HepG2 (cell line): ENCODE measurements around the gene CYTH2. TPM values are rescaled to one million over a fixed set of nuclear protein-coding genes. Genes with fewer than 3 reads are reported as not detected.
A peak's percentile ranks its signal among the peaks of the same experiment; 100 is the strongest.

ENCODE experiments used
- ADNP ChIP-seq: sonication (generic); formaldehyde crosslinking; IDR thresholded peaks from 2 replicates; pipeline ENCODE4 v1.4.0; 2020; ENCODE audit warnings: missing genetic modification reagents
- ATF7-NPFF ChIP-seq: sonication (generic); formaldehyde crosslinking; IDR thresholded peaks from 2 replicates; pipeline ENCODE4 v1.8.1; 2023; ENCODE audit warnings: mild to moderate bottlenecking, low read depth, missing genetic modification reagents, moderate library complexity
- BRD4 ChIP-seq: sonication (generic); formaldehyde crosslinking; IDR thresholded peaks from 2 replicates; pipeline ENCODE4 v1.4.0; 2020; ENCODE audit warnings: missing genetic modification reagents
- CBX1 ChIP-seq: IDR thresholded peaks from one replicate; pipeline ENCODE4 v1.6.1; 2016; ENCODE audit warnings: antibody characterized with exemption, low read depth
- FOXC1 ChIP-seq: sonication (generic); formaldehyde crosslinking; IDR thresholded peaks from 2 replicates; pipeline ENCODE4 v1.8.0; 2022; ENCODE audit warnings: mild to moderate bottlenecking, missing genetic modification reagents, borderline replicate concordance
- HINFP ChIP-seq: sonication (generic); formaldehyde crosslinking; IDR thresholded peaks from 2 replicates; pipeline ENCODE4 v1.4.0; 2020; ENCODE audit warnings: low read depth, mild to moderate bottlenecking, missing genetic modification reagents
- HNRNPK ChIP-seq: fragments of 200-400 bp; formaldehyde crosslinking; IDR thresholded peaks from 2 replicates; pipeline ENCODE4 v1.6.1; 2018; ENCODE audit warnings: low read length, low read depth, moderate library complexity, mild to moderate bottlenecking; ENCODE audit not compliant: poor library complexity, severe bottlenecking
- MEF2D ChIP-seq: sonication (generic); formaldehyde crosslinking; IDR thresholded peaks from 2 replicates; pipeline ENCODE4 v1.5.1; 2020; ENCODE audit warnings: mild to moderate bottlenecking, missing genetic modification reagents
- SNRNP70 ChIP-seq: fragments of 200-400 bp; formaldehyde crosslinking; IDR thresholded peaks from 2 replicates; pipeline ENCODE4 v1.6.1; 2017; ENCODE audit warnings: mild to moderate bottlenecking, low read depth, low read length, moderate library complexity
- U2AF2 ChIP-seq: fragments of 200-400 bp; formaldehyde crosslinking; IDR thresholded peaks from 2 replicates; pipeline ENCODE4 v1.6.1; 2017; ENCODE audit warnings: low read depth, mild to moderate bottlenecking, low read length
- YY1 ChIP-seq: IDR thresholded peaks from 2 replicates; pipeline ENCODE4 v1.6.1; 2011; ENCODE audit warnings: low read length, low read depth, moderate library complexity, mild to moderate bottlenecking; ENCODE audit not compliant: insufficient read depth, insufficient replicate concordance
- ZBTB37 ChIP-seq: sonication (generic); formaldehyde crosslinking; IDR thresholded peaks from 2 replicates; pipeline ENCODE4 v1.4.0; 2020; ENCODE audit warnings: mild to moderate bottlenecking, missing genetic modification reagents
- ZFP36L2 ChIP-seq: sonication (generic); formaldehyde crosslinking; IDR thresholded peaks from 2 replicates; pipeline ENCODE4 v1.4.0; 2020; ENCODE audit warnings: missing genetic modification reagents
- ZNF160 ChIP-seq: sonication (generic); formaldehyde crosslinking; IDR thresholded peaks from 2 replicates; pipeline ENCODE4 v1.8.0; 2022; ENCODE audit warnings: mild to moderate bottlenecking, inconsistent platforms, missing genetic modification reagents
- ZNF263 ChIP-seq: sonication (generic); formaldehyde crosslinking; IDR thresholded peaks from 2 replicates; pipeline ENCODE4 v1.4.0; 2020; ENCODE audit warnings: missing genetic modification reagents
- ZNF407 ChIP-seq: sonication (generic); formaldehyde crosslinking; IDR thresholded peaks from one replicate; pipeline ENCODE4 v1.5.1; 2020; ENCODE audit warnings: mild to moderate bottlenecking, missing genetic modification reagents; ENCODE audit errors: not compliant biosample characterization
- ZNF761 ChIP-seq: sonication (generic); formaldehyde crosslinking; conservative IDR thresholded peaks from 2 replicates; pipeline ENCODE4 v1.4.0; 2020; ENCODE audit warnings: mild to moderate bottlenecking, missing genetic modification reagents
- polyA plus RNA-seq, 8 experiments: library from polyadenylated mRNA; depleted of rRNA in 3 of 8; stranded (reverse) in 7 of 8; unstranded in 1 of 8; fragments of >200 nt; fragmentation: Illumina TruSeq in 4 of 8; extraction: Trizol in 4 of 8; gene quantifications; 2 replicates each; pipeline versions ENCODE4 v1.2.1 to v1.2.3, GENCODE V29; 2011 to 2016; ENCODE audit warnings: low read depth in 4 of 8, missing spikeins in 1 of 8, mixed read lengths in 1 of 8; ENCODE audit not compliant: insufficient read depth in 1 of 8
- total RNA-seq, 5 experiments: library from RNA; depleted of rRNA; stranded (reverse); fragments of >200 nt; fragmentation: Illumina TruSeq; extraction: Trizol; gene quantifications; 2 replicates each; pipeline ENCODE4 v1.2.3, GENCODE V29; 2016; ENCODE audit warnings: low read depth in 1 of 5

The CYTH2 gene
- total and polyA plus RNA-seq, 2 of the 13 experiments (the other 11 are each of a cell fraction or from before 2014, with no cell fraction given): 16.5 to 39.3 TPM

DNA sequence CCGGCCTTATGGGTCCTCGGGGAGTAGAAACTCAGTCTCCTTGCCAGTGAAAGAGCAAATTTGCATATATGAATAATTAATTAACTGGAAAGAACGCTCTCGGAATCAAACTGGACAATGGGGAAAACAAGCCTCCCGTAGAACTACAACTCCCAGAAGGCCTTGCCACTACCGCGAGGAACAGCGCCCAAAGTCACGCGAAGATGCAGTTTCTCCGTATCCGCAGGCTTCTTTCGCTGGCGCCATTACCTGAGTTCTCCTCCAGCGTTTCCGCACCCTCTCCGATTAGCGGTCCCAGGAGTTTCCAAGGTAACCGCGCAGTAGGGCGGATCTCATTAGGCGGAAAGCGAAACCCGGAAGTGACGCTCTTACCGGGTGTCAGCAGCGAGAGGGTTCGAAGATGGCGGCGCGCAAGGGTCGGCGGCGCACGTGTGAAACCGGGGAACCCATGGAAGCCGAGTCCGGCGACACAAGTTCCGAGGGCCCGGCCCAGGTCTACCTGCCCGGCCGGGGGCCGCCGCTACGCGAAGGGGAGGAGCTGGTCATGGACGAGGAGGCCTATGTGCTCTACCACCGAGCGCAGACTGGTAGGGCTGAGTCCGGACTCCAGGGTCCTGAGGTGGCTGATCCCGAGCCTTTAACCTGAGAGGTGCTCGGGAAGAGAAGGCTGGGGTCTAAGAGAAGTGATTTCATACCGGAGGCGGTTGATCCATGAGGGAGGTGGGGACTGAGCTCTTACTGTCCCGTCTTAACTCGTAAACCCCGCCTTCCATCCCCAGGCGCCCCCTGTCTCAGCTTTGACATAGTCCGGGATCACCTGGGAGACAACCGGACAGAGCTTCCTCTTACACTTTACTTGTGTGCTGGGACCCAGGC, 23.3 kb upstream of the CYTH2 start, which contains the start of gene GRWD1 (continued):
- TF ChIP-seq ZNF407 (no peak), ZNF160 (CRISPR knock-in tag) (no peak), ZFP36L2 (CRISPR knock-in tag) (no peak), MEF2D (CRISPR knock-in tag) (peak; percentile 35; the same call in 1 of the 2 replicates), FOXC1 (CRISPR knock-in tag) (no peak; the same call in 1 of the 2 replicates), ZBTB37 (CRISPR knock-in tag) (no peak), BRD4 (CRISPR knock-in tag) (peak; percentile 68; the same call in 1 of the 2 replicates), ATF7-NPFF (CRISPR knock-in tag) (no peak), ADNP (CRISPR knock-in tag) (no peak), SNRNP70 (no peak), ZNF761 (no peak), U2AF2 (0 out of 2 replicates have a peak, but pooled peaks have one; percentile 42), HNRNPK (no peak), HINFP (CRISPR knock-in tag) (no peak), YY1 (peak; percentile 96), CBX1 (no peak), ZNF263 (CRISPR knock-in tag) (0 out of 2 replicates have a peak, but pooled peaks have one; percentile 31)
